BLaER1 treated with 17β-estradiol and CSF1 and Interleukin-3, amounts not matched to agents 10 nM and 100 nM (cell line): Measurements from ENCODE around the gene ASB16.

Source experiments
- H3K27ac ChIP-seq, 11 experiments: shearing (Covaris generic); formaldehyde crosslinking; 2 replicates each; pipeline ENCODE4 v1.8.1; 2022
- H3K27me3 ChIP-seq, 11 experiments: shearing (Covaris generic); formaldehyde crosslinking; 2 replicates each; pipeline ENCODE4 v1.8.1; 2022
- H3K36me3 ChIP-seq, 11 experiments: shearing (Covaris generic); formaldehyde crosslinking; 2 replicates each; pipeline ENCODE4 v1.8.1; 2022
- H3K4me1 ChIP-seq, 10 experiments: shearing (Covaris generic); formaldehyde crosslinking; 2 replicates each; pipeline ENCODE4 v1.8.1; 2022
- H3K4me2 ChIP-seq, 11 experiments: shearing (Covaris generic); formaldehyde crosslinking; 2 replicates each; pipeline ENCODE4 v1.8.1; 2022
- H3K4me3 ChIP-seq, 10 experiments: shearing (Covaris generic); formaldehyde crosslinking; 2 replicates each; pipeline ENCODE4 v1.8.1; 2022
- H3K9ac ChIP-seq, 11 experiments: shearing (Covaris generic); formaldehyde crosslinking; 2 replicates each; pipeline ENCODE4 v1.8.1; 2022
- H3K9me3 ChIP-seq, 11 experiments: shearing (Covaris generic); formaldehyde crosslinking; replicated peaks in 1 of 11; 2 replicates each; pipeline ENCODE4 v1.8.1; 2022
- H4K20me1 ChIP-seq, 11 experiments: shearing (Covaris generic); formaldehyde crosslinking; 2 replicates each; pipeline ENCODE4 v1.8.1; 2022
- Cebpa-rat ChIP-seq, 11 experiments: shearing (Covaris generic); IDR thresholded peaks; 2 replicates each; pipeline ENCODE4 v1.8.1; 2022

ASB16 gene

DNA sequence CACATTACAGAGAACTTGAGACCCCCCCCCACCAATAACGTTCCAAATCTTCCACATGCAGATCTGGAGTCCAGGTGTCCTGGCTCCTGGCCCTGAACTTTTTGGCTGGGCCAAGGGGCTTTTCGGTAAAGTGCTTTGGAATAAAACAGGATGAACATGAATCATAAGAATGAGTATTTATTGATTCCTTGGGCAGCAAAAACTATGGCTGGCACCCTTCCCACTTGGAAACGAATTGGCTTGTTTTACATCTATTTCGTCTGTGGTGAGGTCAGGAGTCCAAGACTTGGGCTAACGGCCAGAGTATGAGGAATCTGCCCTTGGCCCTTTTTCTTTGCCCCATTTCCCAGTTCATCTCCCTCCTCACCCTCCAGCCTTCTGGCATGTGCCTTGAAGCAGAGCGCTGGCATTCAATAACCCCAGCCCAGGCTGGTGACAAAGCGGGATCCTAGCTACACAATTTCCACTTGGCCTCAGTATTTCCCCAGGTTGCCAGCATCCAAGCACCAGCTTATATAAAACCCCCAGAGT, 53.1 kb downstream of the ASB16 start:
- no peak overlapping the region for H3K27ac ChIP-seq
- no peak overlapping the region for H3K4me2 ChIP-seq
- no peak overlapping the region for H3K9ac ChIP-seq
- no peaks in the 10 kb centered on the region for H3K9me3 ChIP-seq
- no peaks in the 10 kb centered on the region for H3K27me3 ChIP-seq
- H3K4me3 ChIP-seq = no peak overlapping the region
- H3K36me3 ChIP-seq = no peaks in the 10 kb centered on the region
- no peak for TF ChIP-seq Cebpa-rat (IDR thresholded peaks at IDR 0.05)
- peaks cover 11 to 18% (median 16%) of the 10 kb centered on the region in 10 experiments; a peak in 19 of 20 replicates for H3K4me1 ChIP-seq
- H4K20me1 ChIP-seq = no peaks in the 10 kb centered on the region; a peak in 1 of 22 replicates
